Ovary (tissue), 3 donors: Measurements from ENCODE around the gene SERINC5.

ENCODE experiments used
- POLR2A ChIP-seq: fragments of 450-650 bp; IDR thresholded peaks from one replicate; pipeline ENCODE4 v1.6.1; 2017; ENCODE audit warnings: antibody characterized with exemption, mild to moderate bottlenecking, moderate library complexity
- TF ChIP-seq, protein P1 (sequence below), 3 donors: fragments of 450-650 bp in 2 of 3; fragments of 200-600 bp in 1 of 3; IDR thresholded peaks; one replicate each; pipeline versions ENCODE4 v1.5.1 to v1.8.0; 2016 to 2022; ENCODE audit warnings: antibody characterized with exemption in 3 of 3, mild to moderate bottlenecking in 1 of 3
- donor health status: DM: no; HTN: no; CAD: no.

DNA sequence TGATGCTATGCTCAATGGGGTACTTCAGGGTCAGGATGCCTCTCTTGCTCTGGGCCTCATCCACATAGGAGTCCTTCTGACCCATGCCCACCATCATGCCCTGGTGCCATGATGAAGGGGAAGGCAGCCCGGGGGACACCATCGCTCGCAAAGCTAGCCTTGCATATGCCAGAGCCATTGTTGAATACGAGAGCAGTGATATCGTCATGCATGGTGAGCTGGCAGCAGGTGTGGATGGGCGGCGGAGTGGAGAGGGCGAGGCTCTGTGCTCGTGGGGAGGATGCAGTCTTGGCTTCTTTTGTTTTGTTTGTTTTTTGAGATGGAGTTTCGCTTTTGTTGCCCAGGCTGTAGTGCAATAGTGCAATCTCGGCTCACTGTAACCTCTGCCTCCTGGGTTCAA lies 46.8 kb upstream of the SERINC5 start:
- TF ChIP-seq, protein P1, sequence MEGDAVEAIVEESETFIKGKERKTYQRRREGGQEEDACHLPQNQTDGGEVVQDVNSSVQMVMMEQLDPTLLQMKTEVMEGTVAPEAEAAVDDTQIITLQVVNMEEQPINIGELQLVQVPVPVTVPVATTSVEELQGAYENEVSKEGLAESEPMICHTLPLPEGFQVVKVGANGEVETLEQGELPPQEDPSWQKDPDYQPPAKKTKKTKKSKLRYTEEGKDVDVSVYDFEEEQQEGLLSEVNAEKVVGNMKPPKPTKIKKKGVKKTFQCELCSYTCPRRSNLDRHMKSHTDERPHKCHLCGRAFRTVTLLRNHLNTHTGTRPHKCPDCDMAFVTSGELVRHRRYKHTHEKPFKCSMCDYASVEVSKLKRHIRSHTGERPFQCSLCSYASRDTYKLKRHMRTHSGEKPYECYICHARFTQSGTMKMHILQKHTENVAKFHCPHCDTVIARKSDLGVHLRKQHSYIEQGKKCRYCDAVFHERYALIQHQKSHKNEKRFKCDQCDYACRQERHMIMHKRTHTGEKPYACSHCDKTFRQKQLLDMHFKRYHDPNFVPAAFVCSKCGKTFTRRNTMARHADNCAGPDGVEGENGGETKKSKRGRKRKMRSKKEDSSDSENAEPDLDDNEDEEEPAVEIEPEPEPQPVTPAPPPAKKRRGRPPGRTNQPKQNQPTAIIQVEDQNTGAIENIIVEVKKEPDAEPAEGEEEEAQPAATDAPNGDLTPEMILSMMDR (IDR thresholded peaks at IDR 0.05), result no peak
- no peak for TF ChIP-seq POLR2A
